Activated CD8-positive, alpha-beta memory T cell treated with anti-CD3 and anti-CD28 coated beads, Interleukin-2, amount 50 U/mL, for 4 hours (primary cell): ENCODE measurements around the gene CAB39L.

ENCODE experiments used
- DNase-seq: peaks from one replicate; pipeline ENCODE4 v3.0.0-alpha.2; 2020

The CAB39L gene

DNA sequence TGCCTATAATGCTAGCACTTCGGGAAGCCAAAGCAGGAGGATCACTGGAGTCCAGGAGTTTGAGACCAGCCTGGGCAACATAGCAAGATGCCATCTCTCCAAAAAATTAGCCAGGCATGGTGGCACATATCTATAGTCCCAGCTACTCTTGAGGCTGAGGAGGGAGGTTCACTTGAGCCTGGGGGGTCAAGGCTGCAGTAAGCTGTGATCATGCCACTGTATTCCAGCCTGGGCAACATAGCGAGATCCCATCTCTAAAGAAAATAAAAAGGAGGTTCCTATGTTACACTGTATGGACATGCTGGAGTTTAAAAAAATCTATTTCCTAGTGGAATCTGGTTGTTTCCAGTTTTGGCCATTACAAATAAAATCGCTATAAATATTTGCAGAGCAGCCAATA, 2.6 kb downstream of the CAB39L start:
- DNase-seq = no peak

DNA sequence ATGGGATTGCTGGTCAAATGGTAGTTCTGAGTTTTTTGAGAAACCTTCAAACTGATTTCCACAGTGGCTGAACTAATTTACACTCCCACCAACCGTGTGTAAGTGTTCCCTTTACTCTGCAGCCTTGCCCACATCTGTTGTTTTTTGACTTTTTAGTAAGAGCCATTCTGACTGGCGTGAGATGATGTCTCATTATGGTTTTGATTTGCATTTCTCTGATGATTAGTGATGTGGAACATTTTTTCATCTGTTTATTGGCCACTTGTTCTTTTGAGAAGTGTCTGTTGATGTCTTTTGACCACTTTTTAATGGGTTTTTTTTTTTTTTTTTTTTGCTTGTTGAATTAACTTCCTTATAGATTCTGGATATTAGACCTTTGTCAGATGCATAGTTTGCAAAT, 4.3 kb downstream of the CAB39L start:
- no peak for DNase-seq

DNA sequence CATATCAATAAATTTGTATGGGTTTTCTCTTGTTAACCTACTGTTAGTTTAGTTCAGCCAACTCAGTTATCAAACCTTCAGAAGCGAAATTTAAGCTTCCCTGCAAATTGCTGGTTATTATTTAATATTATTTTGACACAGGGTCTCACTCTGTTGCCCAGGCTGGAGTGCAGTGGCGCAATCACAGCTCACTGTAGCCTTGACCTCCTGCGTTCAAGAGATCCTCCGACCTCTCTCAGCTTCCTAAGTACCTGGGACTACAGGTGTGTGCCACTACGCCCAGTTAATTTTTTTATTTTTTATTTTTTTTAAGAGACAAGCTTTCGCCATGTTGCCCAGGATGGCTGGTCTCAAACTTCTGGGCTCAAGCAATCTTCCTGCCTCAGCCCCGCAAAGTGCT, 6.2 kb downstream of the CAB39L start:
- DNase-seq = no peak

DNA sequence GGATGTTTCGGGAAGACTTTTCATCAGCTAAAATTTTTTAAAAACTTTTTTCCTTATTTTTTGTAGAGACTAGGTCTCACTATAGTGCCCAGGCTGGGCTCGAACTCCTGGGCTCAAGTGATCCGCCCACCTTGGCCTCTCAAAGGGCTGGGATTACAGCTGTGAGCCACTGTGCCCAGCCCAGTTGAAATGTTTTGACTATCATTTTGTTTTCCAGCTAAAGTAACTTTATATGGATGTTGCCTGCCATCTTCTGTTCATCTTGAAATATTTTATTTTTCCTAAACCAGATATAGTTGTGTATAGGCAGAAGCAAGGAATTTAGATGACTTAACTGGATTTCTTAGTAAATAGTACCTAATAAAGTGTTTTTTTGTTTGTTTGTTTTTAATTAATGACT, 7.0 kb downstream of the CAB39L start:
- no peak for DNase-seq

DNA sequence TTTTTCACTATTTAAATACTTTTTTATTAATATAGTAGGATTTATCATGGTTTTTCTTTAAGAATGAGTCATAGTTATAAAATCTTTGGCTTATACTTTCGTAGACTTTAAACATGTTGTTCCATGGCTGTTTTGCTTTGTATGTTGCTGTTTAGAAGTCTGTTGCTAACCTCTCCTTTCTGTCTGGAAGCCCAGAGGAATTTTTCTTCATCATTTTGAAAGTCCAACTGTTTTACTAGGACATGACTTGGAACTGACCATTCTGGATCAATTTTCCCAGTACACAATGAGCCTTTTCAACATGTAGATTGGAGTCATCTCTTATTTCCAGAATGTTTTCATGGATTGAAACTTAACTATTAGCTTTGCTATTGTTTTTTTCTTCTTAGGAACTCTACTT, 7.9 kb downstream of the CAB39L start:
- DNase-seq = no peak

DNA sequence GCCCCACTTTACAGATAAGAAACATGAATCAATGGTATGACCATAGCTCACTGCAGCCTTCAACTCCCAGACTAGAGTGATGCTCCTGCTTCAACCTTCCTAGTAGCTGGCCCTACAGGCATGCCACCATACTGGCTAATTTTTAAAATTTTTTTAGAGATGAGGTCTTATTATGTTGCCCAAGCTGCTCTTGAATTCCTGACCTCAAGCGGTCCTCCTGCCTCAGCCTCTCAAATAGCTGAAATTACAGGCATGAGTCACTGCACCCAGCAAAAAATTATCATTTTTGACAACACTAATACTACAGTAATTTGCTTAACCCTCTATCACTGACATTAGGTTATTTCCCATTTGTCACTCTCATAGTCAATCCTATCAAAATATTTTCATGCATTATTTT, 14.7 kb downstream of the CAB39L start:
- DNase-seq = no peak

DNA sequence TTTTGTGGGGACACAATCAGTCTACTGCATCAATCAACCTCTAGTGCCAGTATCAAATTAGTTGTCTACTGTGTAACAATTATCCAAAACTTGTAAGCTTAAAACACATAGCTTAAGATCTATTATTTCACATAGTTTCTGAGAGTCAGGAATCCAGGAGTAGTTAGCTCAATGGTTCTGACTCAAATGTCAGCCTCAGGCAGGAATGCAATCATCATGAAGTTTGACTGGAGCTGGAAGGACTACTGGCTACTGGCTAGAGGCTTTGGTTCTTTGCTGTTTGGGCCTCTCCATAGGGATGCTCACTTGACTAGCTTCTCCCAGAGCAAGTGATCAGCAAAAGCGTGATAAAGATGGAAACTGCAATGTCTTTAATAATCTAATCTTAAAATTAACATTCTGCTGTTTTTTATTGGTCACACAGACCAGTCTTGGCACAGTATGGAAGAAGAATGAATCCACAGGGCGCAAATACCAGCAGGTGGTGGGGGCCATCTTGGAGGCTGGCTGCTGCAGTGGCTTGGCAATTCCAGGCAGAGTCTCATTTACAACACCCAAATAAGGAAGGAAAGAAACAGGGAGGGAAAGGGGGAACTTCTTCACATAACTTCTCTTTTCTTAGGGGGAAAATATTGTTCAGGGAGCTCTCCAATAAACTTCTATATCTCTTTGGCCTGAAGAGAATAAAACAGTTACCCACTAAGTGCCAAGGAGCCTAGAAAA, 15.7 kb downstream of the CAB39L start:
- DNase-seq = no peak

DNA sequence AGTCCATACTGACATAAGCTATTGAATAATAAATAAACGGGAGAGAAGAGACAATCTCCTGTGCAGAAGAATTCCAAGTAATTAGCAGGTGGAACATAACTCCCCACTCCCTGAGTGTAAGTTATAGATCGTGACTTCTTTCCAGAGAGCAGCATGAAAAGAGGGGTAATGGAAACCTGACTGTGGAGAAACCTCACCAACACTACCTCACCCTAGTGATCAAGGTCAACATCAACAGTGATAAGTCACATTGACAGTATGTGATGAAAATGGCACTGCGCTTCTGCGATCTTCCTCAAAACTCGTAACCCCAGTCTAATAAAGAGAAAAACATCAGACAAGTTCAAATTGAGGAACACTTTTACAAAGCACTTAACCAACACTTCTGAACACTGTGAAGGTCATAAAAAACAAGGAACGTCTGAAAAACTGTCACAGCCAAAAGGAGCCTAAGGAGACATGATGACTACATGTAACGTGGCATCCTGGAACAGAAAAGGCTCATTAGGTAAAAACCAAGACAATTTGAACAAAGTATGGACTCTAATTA, 19.8 kb downstream of the CAB39L start:
- DNase-seq = no peak

DNA sequence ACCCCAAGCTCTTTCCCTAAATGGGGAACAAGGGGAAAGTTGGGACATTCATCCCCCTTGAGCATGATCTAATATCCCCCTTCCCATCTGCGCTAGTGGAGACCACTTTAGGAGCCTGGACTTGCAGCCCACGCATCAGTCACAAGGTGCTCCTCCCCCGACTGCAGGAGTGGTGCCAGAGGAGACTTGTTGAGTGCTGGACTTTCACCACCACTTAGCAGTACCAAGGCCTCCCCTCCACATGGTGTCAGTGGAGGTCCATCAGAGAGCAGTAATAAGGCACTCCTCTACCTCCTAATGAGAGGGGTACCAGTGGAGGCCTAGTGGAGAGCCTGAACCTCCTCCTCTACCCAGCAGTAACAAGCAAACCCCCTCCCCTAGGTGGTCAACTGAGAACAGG, 22.5 kb downstream of the CAB39L start:
- DNase-seq = peak; percentile 19

DNA sequence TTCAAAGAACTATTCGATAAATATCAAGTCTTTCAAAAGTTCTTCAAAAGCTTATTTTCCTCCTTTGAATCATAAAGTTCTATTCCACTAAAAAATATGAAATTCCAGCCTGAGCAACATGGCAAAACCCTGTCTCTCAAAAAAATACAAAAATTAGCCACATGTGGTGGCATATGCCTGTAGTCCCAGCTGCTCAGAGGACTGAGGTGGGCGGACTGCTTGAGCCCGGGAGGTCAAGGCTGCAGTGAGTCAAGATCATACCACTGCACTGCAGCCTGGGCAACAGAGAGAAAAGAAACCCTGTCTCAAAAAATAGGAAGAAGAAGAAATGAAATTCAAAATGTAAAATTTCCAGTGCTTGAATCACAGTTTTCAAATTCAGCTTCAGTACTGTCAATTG, 24.6 kb downstream of the CAB39L start:
- no peak for DNase-seq

DNA sequence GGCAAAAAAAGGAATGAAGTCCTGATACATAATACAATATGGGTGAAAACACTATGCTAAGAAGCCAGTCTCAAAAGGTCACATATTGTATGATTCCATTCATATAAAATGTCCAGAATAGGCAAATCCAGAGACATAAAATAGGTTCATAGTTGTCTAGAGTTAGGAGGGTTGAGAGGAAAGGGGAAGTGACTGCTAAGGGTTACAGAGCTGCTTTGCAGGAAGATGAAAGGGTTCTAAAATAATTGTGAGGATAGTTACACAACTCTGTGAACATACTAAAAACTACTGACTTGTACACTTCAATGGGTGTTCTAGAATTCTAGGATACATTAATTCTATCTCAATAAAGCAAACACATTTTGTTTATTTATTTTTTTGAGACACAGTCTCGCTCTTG, 25.7 kb downstream of the CAB39L start:
- DNase-seq = no peak

DNA sequence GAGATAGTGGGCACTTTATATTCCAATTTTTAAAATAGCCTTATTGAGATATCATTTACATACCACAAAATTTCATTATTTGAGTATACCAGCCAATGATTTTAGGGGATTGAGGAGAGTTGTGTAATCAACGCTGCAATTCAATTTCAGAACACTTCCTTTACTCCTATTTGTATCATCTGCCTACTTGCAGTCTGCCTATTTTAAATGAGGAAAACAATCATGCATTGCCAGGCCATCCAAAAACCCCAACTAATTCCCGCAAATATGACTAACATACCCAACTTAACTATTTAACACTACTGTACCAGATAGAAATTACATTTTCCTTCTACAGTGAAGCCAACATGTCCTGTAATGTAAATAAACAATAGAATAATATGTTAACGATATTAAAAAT, 26.7 kb downstream of the CAB39L start:
- DNase-seq = no peak

DNA sequence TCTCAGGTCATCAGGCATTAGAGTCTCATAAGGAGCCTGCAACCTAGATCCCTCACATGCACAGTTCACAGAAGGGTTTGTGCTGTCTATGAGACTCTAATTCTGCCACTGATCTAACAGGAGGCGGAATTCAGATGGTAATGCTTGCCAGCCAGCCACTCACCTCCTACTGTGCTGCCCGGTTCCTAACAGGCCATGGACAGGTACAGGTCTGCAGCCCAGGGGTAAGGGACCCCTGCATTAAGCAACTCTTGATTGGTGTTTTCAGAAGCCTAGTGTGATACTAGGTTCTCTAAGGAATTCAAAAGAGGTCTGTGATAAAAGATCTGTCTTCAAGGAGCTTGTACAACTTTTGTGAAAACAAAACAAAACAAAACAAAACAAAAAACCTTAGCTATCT, 31.1 kb downstream of the CAB39L start:
- no peak for DNase-seq

DNA sequence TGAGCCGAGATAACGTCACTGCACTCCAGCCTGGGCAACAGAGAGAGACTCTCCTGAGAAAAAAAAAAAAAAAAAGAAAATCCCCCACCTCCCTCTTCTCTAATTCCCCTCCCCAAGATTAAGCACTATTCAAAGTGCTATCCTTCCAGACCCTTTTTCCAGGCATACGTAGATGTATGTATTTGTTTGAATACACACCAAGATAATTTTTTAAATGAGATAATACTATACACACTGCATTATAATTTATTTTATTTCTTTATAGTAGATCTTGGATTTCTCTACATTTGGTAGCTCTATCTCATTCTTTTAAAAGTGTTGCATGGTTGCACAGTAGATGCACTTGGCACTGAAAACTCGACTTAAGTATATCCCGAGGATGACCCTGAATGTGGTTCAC, 32.5 kb downstream of the CAB39L start:
- no peak for DNase-seq

DNA sequence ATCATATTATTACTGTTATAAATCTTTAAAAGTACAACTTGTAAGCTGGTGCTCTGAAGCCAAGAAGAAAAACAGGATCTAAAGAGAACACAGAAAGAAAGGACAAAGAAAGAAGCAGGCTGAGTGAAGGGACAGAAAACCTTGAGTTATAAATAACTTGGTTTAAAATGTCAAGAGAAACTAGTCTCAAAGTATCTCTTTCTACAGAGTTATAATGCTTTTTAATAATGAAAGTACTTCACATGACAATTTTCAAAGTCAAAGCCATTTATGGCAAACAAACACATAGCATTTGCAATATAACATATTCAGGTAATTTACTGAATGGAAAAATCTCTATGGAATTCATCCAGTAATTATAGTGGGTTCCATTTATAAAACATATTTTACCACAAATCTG, 33.4 kb downstream of the CAB39L start:
- DNase-seq = no peak

DNA sequence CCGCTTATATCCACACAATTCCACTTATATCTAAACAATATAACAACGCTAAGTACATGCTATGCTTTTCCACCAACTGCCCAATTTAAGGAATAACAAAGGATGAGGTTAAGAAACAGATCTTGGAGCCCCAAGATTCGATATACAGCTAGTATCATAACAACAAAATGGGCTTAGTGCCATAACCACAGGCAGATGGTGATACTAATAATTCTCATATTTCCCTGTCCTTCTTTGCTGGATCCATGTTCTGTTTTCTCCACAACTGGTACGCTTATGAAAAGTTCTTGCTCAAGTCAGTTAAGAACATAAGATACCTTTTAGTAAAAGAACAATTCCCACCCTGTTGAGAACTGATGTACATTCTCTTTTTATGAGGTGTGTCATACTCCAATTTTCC, 33.9 kb downstream of the CAB39L start:
- no peak for DNase-seq

DNA sequence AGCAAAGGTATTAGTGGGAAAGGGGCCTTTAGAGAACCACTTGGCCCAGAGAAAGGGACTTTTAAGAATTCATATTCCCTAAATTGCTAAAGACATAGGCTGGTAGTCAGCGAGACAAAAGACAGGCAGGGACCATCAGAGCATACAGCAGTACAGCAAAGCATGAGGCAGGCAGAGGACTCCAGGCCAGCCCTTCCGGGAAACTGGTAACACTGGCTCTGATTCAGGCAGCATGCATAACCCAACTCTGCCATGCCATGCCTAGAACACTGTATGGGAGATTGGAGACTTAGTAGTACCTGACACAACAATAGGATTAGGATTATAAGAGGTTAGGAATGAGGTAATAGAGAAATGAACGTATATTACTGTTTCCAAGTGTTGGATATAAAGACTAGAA, 34.9 kb downstream of the CAB39L start:
- DNase-seq = no peak

DNA sequence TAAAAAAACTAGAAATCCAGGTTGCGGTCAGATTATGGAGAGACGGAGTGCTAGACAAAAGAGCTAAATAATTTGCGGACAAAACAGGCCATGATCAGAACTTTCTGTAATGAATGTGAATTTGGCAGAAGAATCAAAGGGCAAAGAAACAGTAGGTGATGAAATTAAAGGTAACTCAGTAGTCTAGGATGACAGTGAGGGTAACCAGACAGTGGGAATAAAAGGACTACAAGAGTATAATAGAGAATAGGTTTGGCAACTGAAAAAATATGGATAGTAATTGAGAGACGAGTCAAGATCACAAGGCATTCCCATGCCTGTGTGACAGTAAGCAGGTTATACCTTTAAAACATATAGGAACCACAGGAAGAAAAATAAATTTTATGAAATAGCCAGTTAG, 35.9 kb downstream of the CAB39L start:
- no peak for DNase-seq

DNA sequence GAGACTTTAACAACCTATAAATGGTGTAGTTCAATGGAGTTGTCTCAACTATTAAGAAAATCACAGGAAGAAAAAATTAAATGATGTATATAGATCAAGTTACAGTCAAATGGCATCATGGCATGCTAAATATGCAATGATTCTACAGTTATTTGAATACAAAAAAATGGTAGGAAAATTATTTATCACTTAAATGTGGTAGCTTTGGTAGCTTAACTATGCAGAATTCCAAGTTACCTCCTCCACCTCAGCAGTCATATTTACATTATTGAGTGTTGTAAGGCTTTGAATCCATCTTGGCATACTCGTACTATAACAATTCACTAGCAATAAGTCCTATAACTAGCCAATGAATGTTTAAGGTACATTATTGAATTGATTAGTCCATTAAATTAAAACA, 36.8 kb downstream of the CAB39L start:
- DNase-seq = no peak

DNA sequence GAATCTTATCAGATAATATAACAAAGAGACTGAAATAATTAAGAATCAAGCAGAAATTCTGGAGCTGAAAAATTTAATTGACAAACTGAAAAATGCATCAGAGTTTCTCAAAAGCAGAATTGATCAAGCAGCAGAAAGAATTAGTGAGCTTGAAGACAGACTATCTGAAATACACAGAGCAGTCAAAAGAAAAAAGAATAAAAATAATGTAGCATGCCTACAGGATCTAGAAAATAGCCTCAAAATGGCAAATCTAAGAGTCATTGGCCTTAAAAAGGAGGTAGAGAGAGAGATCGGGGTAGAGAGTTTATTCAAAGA, 39.2 kb downstream of the CAB39L start:
- no peak for DNase-seq

DNA sequence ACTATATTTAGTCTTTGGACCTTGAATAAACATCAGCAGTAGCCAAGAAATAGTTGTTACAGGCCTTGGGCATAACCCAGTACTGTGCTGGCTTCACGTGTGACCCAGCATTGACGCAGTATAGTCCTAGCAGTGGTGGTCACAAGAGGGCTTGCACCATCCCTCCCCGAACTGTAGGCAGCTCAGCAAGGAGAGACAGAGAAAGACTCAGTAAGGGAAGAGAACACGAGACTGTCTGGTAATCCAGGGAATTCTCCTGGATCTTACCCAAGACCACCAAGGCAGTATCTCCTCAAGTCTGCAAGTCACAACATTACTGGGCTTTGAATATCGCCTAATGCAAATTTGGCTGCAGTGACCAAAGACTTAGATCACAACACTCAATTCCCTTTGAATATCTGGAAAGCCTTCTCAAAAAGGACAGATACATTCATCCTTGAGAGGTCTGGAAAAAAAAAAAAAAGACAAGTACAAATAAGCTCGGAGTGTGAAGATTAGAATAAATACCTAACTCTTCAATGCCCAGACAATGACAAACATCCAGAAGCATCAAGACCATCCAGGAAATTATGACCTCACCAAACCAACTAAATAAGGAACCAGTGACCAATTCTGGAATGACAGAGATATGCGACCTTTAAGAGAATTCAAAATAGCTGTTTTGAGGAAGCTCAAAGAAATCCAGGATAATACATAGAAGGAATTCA, 39.7 kb downstream of the CAB39L start:
- no peak for DNase-seq

DNA sequence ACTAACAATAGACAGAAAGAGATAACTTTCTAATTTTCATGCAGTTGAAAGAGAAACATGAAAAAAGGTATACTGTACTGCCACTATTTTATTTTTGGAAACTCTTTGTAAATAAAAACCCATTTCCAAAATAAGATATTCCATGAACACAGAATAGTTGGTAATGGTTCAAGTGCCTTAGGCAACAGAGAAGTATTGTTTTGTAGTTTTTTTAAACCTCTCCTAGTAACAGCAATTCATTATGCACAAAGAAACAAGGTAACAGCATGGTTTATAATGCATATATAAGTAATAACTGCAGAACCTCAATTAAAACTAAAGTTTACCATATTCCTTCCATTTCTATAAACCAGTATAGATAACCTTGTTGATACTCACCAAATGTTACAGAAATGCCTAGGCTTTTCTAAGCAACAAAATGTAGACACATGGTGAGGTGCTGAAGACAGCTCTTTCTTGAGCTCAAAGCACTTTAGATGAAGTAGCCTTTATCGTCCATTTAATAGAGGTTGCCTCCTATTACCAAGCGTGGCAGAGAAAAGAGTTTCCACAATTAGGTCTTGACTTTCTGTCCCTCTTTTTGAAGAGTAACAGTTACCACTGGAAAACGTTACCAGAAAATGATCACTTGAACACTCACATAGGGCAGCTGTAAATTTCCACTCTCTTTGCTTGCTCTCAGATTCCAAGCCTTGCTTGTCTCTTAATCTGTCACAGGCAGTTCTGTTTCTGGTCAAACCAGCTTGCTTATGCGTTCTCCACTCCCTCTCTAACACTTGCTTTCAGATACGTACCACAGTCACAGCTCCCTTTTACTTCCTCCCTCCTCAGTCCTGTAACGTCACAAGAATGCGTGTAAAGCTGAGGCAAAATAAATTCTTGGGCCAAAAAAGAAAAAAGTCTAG, 42.9 kb downstream of the CAB39L start:
- no peak for DNase-seq

DNA sequence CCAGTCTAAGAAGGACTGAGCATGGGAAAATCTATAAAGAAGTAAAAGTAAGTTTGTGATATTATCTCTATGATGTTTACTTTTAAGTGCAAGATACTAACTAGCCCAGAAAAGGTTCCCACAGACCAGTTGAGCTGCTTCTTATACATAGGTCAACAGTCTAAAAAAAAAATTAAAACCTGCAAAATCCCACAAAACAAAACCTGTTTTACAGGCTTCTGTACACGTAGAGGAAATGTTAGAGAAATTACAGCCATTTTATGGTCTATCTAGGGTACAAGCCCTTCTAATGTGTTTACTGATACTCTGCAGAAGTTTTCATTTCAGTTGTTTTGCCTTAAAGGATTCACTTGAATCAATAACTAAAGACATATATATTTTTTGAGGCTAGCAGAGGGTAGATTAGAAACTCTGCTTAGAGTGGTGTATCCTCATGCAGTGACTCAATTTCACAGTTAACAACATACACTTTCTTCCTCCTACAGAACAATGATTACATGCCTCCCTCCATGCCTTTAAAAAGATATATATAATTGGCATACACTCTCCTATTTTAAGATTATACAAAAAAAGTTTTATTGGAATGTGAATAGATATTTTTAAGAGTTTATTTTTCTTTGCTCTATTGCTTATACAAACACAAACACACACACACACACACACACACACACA, 43.9 kb downstream of the CAB39L start:
- no peak for DNase-seq
